ENCODE measurements around the gene EFCAB8. TPM values are rescaled to one million over a fixed set of nuclear protein-coding genes. Genes with fewer than 3 reads are reported as not detected.

The EFCAB8 gene
- total RNA-seq, 1 experiment from 2014 or later = 0.09 TPM

- no peak overlapping the region for H4K5ac ChIP-seq (ENCODE audit: insufficient read length, low read depth, low read length)
- H4K8ac ChIP-seq (replicated peaks; ENCODE audit: insufficient read length, low read depth, low read length) = no peak overlapping the region
- H3K27ac Mint-ChIP-seq = no peak overlapping the region; a peak in 1 of 7 replicates
- H3K27me3 Mint-ChIP-seq (ENCODE audit: low read depth) = no peaks in the 10 kb centered on the region; the same call in 1 of the 2 replicates
- no peak overlapping the region for H3K4me3 Mint-ChIP-seq
- H3K4me1 ChIP-seq (ENCODE audit: insufficient read depth, low read length) = peaks cover 2% of the 10 kb centered on the region; the same call in 1 of the 2 replicates
- no peak overlapping the region for H3K27ac ChIP-seq (ENCODE audit: insufficient read length, low read depth, low read length)
- H2BK20ac ChIP-seq (ENCODE audit: low read depth, low read length, poor library complexity, severe bottlenecking) = no peak overlapping the region
- H2BK5ac ChIP-seq (ENCODE audit: insufficient read length, low read length) = no peak overlapping the region
- H2BK120ac ChIP-seq (ENCODE audit: low read depth, low read length, poor library complexity, severe bottlenecking) = no peak overlapping the region
- H3K4ac ChIP-seq (ENCODE audit: low read depth, low read length) = no peak overlapping the region
- no peak overlapping the region for H3K23ac ChIP-seq (ENCODE audit: insufficient read length, low read depth, low read length)
- no peak overlapping the region for H2AFZ ChIP-seq (ENCODE audit: low read length)
- H3K9ac ChIP-seq (ENCODE audit: extremely low read depth, insufficient read length, low read length) = no peak overlapping the region
- no peak overlapping the region for H3K14ac ChIP-seq (ENCODE audit: insufficient read depth, low read length)
- no peaks in the 10 kb centered on the region for H3K23me2 ChIP-seq (ENCODE audit: insufficient read length, low read depth, low read length, poor library complexity, severe bottlenecking)
- DNase-seq = no peak
- no peaks in the 10 kb centered on the region for H3K27me3 ChIP-seq (ENCODE audit: insufficient read depth, low read length)
- H3K36me3 Mint-ChIP-seq (ENCODE audit: insufficient read depth in 1 of 3, low read depth in 3 of 3) = no peaks in the 10 kb centered on the region; a peak in 1 of 7 replicates
- H2BK15ac ChIP-seq (ENCODE audit: low read depth, low read length) = no peak overlapping the region
- no peaks in the 10 kb centered on the region for H3K79me2 ChIP-seq (ENCODE audit: insufficient read depth, low read length)
- H3T11ph ChIP-seq (ENCODE audit: low read length) = no peak overlapping the region
- no CpG with 5 or more reads among the region's 5 CpGs for WGBS (ENCODE audit: extremely low coverage, insufficient read length, low lambda C conversion rate)
- TF ChIP-seq CTCF (conservative IDR thresholded peaks at IDR 0.05) = no peak
- H4K20me1 ChIP-seq (ENCODE audit: control insufficient read depth, insufficient read depth, insufficient read length) = no peaks in the 10 kb centered on the region
- no peak overlapping the region for H3K56ac ChIP-seq (ENCODE audit: insufficient read length, low read depth, low read length)
- no peak overlapping the region for H3K18ac ChIP-seq (ENCODE audit: insufficient read length, low read depth, low read length)
- H3K4me2 ChIP-seq (ENCODE audit: insufficient read depth, insufficient read length, low read length) = no peak overlapping the region
- H3K9me3 ChIP-seq (ENCODE audit: control insufficient read depth, low read depth, low read length) = no peaks in the 10 kb centered on the region
- no peak overlapping the region for H2BK12ac ChIP-seq (ENCODE audit: insufficient read length, low read depth, low read length)
- H4K91ac ChIP-seq (ENCODE audit: insufficient read length, low read depth, low read length) = no peak overlapping the region
- peaks cover 26 to 29% of the 10 kb centered on the region in 2 experiments for H3K4me1 Mint-ChIP-seq
- H3K79me1 ChIP-seq (ENCODE audit: insufficient read depth, low read depth, low read length, poor library complexity, severe bottlenecking) = no peaks in the 10 kb centered on the region
- no peaks in the 10 kb centered on the region for H3K9me3 Mint-ChIP-seq
- no peak overlapping the region for H2AK5ac ChIP-seq (ENCODE audit: insufficient read length, low read length)
Measured at GRCh38 chr20:32889281-32889680, 30.6 kb downstream of the EFCAB8 start.

Data from H9 (cell line).